ENCODE data around the gene PTGR3. TPM values are rescaled to one million over a fixed set of nuclear protein-coding genes. Genes with fewer than 3 reads are reported as not detected.

The PTGR3 gene
- total and polyA plus RNA-seq, 4 donors, result 10.1 to 22.2 (median 21.4) TPM

GRCh38 chr18:75185460-75185859 lies 23.5 kb downstream of the PTGR3 start:
- Histone ChIP-seq H3K4me1 (ENCODE audit: control insufficient read depth in 5 of 5, insufficient read depth in 5 of 5, low read length in 5 of 5) (peaks cover 0 to 5% (median 0%) of the 10 kb centered on the region in 5 donors), H3K4me3 (no peak overlapping the region), H3K9me3 (ENCODE audit: control insufficient read depth in 4 of 4, insufficient read depth in 3 of 4, low read length in 3 of 4) (no peaks in the 10 kb centered on the region), H3K36me3 (ENCODE audit: control insufficient read depth in 4 of 4, insufficient read depth in 4 of 4, low read length in 4 of 4) (peaks cover 0 to 4% (median 0%) of the 10 kb centered on the region in 4 donors), H3K27me3 (ENCODE audit: control insufficient read depth in 3 of 3, insufficient read depth in 3 of 3, low read length in 2 of 3) (no peaks in the 10 kb centered on the region), H3K27ac (ENCODE audit: low read depth in 1 of 2, low read length in 1 of 2) (no peak overlapping the region), H3K9ac (ENCODE audit: insufficient read depth in 1 of 2, low read length in 2 of 2) (no peak overlapping the region)
- 78 to 83% methylated on average over 3 of the region's 3 CpGs for WGBS, 2 donors
- no peak for DNase-seq
- no peak for ATAC-seq (ENCODE audit: insufficient read depth, low FRiP score)
- no peak for TF ChIP-seq CTCF (IDR thresholded peaks at IDR 0.05; ENCODE audit: control extremely low read depth, extremely low read depth)

GRCh38 chr18:75183973-75184493 lies 24.9 kb downstream of the PTGR3 start:
- no peaks in the 10 kb centered on the region for H3K36me3 ChIP-seq (ENCODE audit: control insufficient read depth in 4 of 4, insufficient read depth in 4 of 4, low read length in 4 of 4)
- TF ChIP-seq CTCF (IDR thresholded peaks at IDR 0.05; ENCODE audit: control extremely low read depth, extremely low read depth), result no peak
- H3K4me3 ChIP-seq, result no peak overlapping the region
- no peak overlapping the region for H3K9ac ChIP-seq (ENCODE audit: insufficient read depth in 1 of 2, low read length in 2 of 2)
- 86 to 94% methylated on average over 14 of the region's 14 CpGs for WGBS, 2 donors
- H3K9me3 ChIP-seq (ENCODE audit: control insufficient read depth in 4 of 4, insufficient read depth in 3 of 4, low read length in 3 of 4), result no peaks in the 10 kb centered on the region
- no peaks in the 10 kb centered on the region for H3K27me3 ChIP-seq (ENCODE audit: control insufficient read depth in 3 of 3, insufficient read depth in 3 of 3, low read length in 2 of 3)
- H3K4me1 ChIP-seq (ENCODE audit: control insufficient read depth in 5 of 5, insufficient read depth in 5 of 5, low read length in 5 of 5), result peaks cover 0 to 5% (median 0%) of the 10 kb centered on the region in 5 donors
- no peak for ATAC-seq (ENCODE audit: insufficient read depth, low FRiP score)
- no peak for DNase-seq
- H3K27ac ChIP-seq (ENCODE audit: low read depth in 1 of 2, low read length in 1 of 2), result no peak overlapping the region

GRCh38 chr18:75183524-75183923 lies 25.4 kb downstream of the PTGR3 start:
- Histone ChIP-seq H3K36me3 (ENCODE audit: control insufficient read depth in 4 of 4, insufficient read depth in 4 of 4, low read length in 4 of 4) (no peaks in the 10 kb centered on the region), H3K9me3 (ENCODE audit: control insufficient read depth in 4 of 4, insufficient read depth in 3 of 4, low read length in 3 of 4) (no peaks in the 10 kb centered on the region), H3K4me3 (no peak overlapping the region), H3K9ac (ENCODE audit: insufficient read depth in 1 of 2, low read length in 2 of 2) (no peak overlapping the region), H3K27me3 (ENCODE audit: control insufficient read depth in 3 of 3, insufficient read depth in 3 of 3, low read length in 2 of 3) (no peaks in the 10 kb centered on the region), H3K27ac (ENCODE audit: low read depth in 1 of 2, low read length in 1 of 2) (no peak overlapping the region), H3K4me1 (ENCODE audit: control insufficient read depth in 5 of 5, insufficient read depth in 5 of 5, low read length in 5 of 5) (peaks cover 0 to 5% (median 0%) of the 10 kb centered on the region in 5 donors)
- 86 to 96% methylated on average over 5 of the region's 5 CpGs for WGBS, 2 donors
- TF ChIP-seq CTCF (IDR thresholded peaks at IDR 0.05; ENCODE audit: control extremely low read depth, extremely low read depth), result no peak
- DNase-seq (no peak), ATAC-seq (ENCODE audit: insufficient read depth, low FRiP score) (no peak)

All from lung (tissue), 12 donors.